Activated CD4-positive, alpha-beta T cell treated with anti-CD3 and anti-CD28 coated beads for 48 hours (primary cell): ENCODE results near the gene PROP1.
"Not testable (repeated sequence)": the region's sequence is repeated elsewhere in the genome, so short reads cannot be mapped to it uniquely, and the experiment has no call there.

Source experiments
- DNase-seq: peaks from one replicate; pipeline ENCODE4 v3.0.0-alpha.2; 2020

The PROP1 gene

DNA sequence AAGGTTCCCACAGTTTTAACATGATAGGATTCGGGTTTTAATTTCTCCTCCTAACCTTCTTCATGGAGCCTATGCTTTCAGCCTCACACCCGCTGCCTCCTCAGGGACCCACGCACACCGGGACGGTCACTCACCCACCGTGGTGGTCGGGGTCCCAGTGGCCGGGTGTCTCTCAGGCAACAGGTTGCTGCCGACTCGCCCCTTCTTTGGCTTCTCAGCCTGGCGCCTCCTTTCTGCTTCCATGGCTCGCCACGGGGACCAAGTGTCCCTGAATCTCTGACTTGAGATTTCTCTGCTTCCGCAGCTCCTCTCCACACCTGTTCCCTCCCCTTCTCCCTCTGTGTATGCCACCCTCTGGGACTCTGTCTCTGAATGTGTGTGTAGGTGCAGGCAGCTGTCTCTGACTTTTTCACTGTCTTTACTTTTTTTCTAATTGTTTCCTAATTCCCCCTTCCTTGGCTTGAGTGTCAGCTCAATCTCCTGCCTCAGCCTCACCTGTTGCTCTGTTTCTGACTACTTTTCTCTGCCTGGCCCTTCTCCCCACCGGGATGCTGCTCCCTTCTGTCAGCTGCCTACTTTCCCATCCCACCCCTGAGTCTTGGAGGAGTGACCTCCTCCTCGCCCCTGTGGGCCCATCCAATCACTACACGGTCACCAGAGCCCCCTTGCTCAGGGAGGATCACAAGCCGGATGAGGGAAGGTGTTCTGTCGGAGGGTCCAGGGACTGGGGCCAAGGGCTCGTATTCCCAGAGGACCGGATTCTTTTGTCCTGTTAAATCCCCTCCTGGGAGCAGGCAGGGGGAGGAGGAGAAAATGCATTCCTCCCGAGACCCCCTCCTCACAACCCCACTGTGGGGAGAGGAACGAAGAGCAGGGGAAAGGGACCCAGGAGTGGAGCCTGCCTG, at the start of gene PROP1:
PROP1 (minus strand) TSS at position 552 of the 905 bp plus-strand sequence; CDS start at position 243, 309 bp downstream.
- DNase-seq: no peak

DNA sequence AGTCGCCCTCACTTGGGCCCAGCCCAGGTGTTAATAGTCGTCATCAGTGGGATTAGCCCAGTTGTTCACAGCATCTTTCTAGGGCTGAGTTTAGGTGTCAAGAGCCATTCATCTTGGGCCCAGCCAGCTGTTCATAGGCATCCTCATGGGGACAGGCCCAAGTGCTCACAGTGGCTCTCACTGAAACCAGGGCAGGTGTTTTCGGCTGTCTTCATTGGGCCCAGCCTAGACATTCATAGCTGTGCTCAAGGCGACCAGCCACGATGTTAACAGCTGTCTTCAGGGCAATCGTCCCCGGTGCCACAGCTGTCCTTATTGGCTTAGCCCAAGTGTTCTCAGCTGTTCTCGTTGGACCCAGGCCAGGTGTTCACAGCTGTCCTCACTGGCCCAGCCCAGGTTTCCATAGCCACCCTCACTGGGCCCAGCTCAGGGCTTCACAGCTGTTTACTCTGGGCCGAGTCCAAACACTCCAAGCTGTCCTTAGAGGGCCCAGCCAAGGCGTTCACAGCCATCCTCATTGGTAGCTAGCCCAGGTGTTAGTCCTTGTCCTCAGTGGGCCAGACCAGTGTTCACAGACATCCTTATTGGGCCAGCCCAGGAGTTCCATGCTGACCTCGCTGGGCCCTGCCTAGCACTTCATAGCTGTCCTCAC, 23.5 kb upstream of the PROP1 start:
- not testable (repeated sequence) for DNase-seq

DNA sequence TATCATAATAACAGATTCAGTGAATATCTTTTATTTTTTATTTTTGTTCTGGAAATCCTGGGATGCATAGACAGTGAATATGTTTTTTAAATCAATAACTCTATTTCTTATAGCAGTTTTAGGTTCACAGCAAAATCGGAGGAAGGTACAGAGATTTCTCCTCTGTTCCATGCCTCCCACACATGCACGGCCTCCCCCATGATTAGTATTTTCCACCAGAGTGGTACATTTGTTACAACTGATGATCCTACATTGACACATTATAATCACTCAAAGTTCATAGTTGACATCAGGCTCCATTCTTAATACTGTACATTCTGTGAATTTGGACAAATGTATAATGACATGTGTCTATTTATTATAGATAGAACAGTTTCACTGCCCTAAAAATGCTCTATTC, 16.7 kb upstream of the PROP1 start:
- DNase-seq: not testable (repeated sequence)

DNA sequence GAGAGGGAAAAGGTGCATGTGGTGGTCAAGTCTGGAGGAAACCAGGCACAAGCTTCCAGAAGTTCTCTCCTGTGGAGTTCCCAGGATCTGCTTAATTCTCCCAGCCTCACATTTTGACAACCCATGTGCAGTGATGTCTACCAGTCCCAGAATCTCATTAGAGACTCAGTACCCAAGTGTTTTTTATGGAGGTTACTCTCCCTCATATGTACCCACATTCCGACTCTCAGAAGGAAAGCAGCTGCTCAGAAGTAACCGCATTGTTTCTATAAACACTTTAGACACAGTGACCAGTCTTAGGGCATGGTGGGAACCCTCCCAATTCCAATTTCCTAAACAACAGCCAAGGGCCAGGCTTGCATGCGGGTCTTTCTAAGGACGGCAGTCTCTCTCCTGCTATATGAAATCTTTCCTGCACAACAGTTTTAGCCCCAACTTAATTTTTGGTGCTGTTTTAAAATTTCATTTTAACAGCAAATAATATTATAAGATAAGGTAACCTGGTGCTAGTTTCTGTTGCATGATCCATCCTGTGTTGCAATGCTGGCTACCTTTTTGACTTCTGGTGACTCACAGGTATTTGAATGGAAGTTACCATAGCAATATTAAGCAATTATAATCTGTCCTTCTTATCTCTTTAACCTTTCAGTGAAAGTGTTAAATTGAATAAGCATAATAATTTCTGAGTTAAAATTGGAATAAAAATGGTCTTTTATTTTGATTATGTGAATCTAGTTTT, 15.9 kb upstream of the PROP1 start:
- not testable (repeated sequence) for DNase-seq

GRCh38 chr5:178007272-178007671, 11.2 kb upstream of the PROP1 start:
- DNase-seq: not testable (repeated sequence)

GRCh38 chr5:178006536-178007231, 10.6 kb upstream of the PROP1 start:
- DNase-seq: peak; percentile 71

- DNase-seq: not testable (repeated sequence)
Observed at GRCh38 chr5:178006181-178006535, 10.1 kb upstream of the PROP1 start.

- DNase-seq: no peak
Observed at GRCh38 chr5:177997846-177998245, 1.8 kb upstream of the PROP1 start.

DNA sequence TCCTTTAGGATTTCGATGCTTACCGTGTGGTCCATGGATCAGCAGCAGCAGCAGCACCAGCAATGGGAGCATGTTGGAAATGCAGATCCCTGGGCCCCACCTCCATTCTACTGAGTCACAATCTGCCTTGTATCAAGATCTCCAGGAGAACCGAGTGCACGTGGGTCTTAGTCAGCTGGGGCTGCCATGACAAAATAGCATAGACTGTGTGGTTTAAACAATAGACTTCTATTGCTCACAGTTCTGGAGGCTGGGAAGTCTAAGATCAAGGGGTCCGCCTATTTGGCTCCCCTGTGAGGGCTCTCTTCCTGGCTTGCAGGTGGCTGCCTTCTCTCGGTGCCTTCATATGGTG, 1.3 kb upstream of the PROP1 start:
- no peak for DNase-seq

GRCh38 chr5:177996660-177997318, 747 bp upstream of the PROP1 start:
- DNase-seq: no peak

DNA sequence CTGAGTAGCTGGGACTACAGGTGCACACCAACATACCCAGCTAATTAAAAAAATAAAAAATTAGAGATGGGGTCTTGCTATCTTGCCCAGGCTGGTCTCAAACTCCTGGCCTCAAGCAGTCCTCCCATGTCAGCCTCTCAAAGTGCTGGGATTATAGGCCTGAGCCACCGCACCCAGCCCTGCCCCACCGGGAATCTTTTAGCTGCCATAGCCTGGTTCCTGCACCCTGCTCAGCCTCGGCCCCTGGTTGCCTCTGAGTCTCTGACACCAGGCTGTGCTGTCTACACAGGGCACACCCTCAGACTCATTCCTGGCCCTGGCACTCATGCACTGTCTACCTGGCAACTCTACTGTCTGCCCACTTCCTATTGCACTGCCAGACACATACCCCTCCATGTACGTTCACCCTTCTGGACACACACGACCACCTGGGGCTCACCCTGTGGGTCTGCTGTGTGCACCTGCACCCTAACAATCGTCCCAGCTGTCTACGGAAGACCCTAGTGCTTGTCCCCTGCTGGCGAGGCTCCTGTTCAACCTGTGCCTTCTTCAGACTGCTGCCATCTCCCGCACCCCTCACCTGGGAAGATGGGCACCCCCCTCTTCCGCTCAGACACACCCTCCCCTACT, 1.4 kb downstream of the PROP1 start:
- DNase-seq: no peak

- no peak for DNase-seq
Observed at GRCh38 chr5:177994063-177994462, 2.0 kb downstream of the PROP1 start.

DNA sequence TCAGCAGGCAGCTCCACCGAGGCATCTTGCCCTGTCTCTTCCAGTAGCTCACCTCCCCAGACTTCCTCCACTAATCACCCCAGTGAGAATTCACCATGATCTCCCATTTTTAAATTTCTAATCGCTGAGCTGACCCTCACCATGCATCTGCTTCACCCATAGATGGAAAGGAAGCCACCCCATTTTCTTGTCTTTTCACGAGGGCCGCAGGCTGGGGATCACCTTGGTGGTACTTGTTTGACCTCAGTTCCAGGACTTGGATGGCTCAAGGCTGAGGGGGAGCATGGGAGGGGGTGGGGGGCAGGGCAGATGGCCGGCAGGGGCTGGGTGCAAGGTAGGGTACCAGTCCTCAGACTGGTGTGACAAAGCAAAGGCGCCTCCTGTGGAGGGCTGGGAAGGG, 3.6 kb downstream of the PROP1 start:
- DNase-seq: no peak

- no peak for DNase-seq
Observed at GRCh38 chr5:177988989-177989625, 6.9 kb downstream of the PROP1 start.

- DNase-seq: no peak
Observed at GRCh38 chr5:177987326-177987725, 8.7 kb downstream of the PROP1 start.

DNA sequence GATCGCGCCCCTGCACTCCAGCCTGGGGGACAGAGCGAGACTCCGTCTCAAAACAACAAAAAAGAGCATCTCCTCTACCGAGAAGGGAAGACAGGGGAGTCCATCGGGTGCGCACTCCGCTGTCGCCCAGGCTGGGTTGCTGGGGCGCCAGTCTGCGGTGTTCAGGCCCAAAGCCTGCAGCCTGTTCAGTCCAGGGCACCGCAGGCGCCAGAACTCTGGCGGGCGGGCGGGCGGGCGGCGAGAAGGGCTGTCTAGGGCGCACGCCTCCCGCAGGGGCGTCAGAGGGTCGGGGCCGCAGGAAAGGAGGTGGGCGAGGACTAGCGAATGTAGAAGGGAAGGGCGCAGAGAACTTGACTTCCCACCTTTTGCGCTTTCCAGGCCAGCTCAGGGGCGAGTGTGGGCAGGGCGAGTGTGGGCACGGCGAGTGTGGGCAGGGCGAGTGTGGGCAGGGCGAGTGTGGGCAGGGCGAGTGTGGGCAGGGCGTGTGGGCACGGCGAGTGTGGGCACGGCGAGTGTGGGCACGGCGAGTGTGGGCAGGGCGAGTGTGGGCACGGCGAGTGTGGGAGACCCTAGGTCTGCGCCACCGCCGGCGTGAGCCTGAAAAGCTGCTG, 10.5 kb downstream of the PROP1 start:
- DNase-seq: no peak

DNA sequence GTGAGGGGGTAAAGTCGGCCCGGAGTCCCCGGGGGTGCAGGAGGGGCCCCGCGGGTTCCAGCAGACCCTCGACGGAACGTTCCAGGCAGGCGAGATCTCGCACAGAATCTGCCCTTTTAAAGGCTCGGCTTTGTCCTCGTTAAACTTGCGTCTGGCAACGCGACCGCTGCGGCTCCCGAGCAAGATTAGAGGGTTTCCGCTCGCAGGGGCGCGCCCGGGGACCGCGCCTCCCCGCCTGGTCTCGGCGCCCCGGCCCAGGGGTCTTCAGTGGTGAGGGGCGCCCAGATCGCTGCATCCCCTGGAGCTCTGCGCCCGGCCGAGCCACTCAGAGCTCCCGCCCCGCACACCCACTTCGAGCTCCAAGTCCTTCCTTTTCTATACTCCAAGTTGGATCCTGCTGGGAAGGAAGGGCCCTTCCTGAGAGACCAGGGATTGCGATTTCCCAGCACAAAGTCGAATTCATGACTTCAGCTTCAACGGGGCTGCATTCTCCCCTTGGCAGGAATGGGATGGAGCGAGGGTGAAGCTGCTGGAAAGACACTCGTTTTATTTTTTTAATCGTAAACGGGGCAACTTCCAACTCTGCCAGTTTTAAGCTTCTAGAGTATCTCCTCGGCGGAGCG, 11.3 kb downstream of the PROP1 start:
- no peak for DNase-seq

DNA sequence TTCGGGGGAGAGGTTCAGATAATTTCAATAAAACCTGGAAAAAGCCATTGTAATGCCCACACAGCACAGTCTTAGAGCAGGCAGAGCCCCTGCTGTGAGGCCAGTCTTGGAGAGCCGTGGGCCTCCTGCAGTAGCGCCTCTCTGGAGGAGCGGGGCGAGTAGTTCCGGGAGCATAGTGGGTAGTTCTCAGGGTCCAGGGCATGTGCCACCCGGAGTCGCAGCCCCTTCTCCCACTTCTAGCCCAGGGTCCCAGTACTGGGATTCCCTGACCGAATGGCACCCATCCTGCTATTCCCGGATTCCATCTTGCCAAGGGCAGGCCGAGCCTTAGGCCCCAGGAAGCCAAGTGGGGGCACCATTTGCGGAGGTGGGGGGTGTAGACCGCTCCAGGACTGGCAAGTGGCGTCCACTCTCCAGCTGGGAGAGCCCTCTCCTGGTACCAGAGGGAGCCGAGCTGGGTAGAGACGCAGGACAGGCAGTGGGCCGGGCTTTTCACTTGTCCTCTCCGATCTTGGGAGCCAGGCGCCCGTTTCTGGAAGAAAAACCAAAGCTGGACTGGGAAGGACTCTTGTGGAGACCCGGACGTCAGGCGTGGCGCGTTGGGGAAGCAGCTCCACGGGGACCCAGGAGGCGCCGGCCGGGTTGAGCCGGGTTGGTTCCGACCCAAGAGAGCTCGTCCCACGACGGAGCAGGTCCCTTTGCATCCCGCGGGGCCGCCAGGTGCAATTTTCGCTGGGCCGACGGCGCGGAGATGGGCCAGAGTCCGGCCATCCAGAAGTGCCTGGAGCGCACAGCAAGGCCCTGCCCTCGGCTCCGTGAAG, 12.1 kb downstream of the PROP1 start:
- no peak for DNase-seq

- DNase-seq: no peak
Observed at GRCh38 chr5:177982956-177983355, 13.1 kb downstream of the PROP1 start.
